ENCODE measurements around the gene CALHM1. TPM values are rescaled to one million over a fixed set of nuclear protein-coding genes. Genes with fewer than 3 reads are reported as not detected.

Gene CALHM1, protein sequence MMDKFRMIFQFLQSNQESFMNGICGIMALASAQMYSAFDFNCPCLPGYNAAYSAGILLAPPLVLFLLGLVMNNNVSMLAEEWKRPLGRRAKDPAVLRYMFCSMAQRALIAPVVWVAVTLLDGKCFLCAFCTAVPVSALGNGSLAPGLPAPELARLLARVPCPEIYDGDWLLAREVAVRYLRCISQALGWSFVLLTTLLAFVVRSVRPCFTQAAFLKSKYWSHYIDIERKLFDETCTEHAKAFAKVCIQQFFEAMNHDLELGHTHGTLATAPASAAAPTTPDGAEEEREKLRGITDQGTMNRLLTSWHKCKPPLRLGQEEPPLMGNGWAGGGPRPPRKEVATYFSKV
- total RNA-seq = not detected in 2 replicates

DNA sequence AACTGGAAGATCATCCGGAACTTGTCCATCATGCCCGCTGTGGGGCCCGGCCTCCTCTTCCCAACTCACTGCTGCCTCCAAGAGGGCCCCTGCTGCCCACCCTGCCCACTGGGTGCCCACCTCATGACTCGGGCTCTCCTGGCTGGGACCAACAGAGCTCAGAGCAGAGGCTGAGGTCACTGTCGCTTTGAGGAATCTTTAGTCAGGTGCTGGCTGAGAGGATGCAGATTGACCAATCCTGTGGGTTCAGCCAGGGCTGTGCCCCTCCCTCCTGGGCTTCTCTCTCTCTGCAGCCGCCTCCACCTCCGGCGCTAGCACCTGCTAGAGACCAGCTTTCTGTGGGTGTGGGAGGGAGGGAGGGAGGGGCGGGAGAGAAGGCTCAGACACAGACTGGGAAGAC, at the start of gene CALHM1:
Gene CALHM1 (minus strand): TSS at position 181 of the 400 bp plus-strand sequence. CDS start 149 bp downstream, at position 32.

DNA sequence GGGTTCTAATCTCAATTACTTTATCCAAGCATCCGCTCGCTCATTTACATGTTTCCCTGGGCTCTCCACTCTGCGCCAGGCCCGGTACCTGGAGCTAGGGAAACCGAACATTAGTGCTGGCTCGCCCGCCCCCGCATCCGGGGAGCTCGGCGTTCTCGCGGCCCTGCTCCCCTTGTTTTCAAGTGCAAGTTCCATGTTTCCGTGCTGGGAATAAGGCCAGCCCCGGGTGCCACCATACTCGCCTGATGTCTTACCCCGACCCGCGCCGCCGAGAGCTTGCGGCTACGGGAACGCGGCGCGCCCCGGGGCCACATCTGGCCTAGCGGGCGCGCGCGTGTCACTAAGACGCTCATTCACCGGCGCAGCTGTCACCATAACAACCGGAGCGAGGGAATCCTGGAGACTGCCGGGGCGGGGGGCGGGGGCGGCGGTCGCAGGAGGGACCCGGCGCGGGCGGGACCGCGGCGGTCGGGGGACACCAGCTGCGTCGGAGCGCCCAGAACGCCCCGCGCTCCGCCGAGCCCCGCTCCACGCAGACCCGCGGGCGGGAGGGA, 34.7 kb upstream of the CALHM1 start, which contains the start of gene NEURL1:
Gene NEURL1 (plus strand): TSS at position 344 of the 554 bp plus-strand sequence. CDS start 683 bp downstream, outside the sequence.

DNA sequence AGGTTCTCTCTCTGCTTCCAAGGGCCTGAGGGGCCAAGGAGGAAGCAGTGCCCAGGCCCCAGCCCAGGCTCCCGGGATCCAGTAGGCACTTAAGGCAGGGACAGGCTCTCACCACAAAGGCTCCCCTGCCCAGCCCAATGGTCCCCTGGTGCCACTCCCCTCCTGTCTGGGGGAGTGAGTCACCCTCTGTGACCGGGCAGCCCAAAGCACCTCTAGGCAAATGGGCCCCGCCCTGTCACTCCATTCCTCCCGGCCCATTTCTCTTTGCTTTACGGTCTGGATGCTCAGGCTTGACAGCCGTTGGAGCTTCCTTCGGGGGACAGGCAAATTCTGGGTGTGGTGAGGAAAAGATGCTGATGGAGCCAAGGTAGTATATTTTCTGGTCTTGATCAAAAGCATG, 20.4 kb upstream of the CALHM1 start, which contains the start of gene CALHM3:
Gene CALHM3 (minus strand): TSS at position 106 of the 400 bp plus-strand sequence. CDS start 208 bp downstream, outside the sequence.

DNA sequence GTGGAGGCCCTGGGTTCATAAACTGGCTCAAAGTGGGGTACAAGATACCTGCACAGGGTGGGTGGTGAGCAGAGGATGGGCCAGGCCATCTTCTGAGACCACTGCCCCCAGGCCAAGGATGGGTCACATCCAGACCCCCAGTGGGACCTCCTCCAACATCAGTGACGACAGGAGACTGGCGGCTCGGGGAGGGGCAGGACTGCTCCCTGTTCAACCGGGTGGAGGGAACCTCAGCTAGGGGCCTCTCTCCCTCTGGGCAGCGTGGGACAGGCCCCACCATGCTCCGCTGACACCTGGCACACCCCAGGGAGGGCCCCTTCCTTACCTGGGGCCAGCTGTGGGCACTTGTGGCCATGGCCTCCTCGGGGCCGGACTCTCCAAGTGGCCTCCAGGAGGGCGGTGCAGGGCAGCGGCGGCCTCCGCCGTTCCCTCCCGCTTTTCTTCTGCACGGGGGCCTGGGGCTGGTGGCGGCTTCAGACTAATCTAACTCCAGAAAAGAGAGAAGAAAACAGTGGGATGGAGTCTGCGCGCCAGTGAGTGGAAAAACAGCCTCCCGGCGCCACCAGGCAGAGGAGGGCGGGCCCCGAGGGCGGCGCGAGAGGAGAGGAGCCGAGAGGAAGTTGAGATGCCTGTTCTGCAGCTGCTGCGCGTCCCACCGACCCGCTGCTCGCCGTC, 6.7 kb downstream of the CALHM1 start, which contains the start of gene CALHM2:
Gene CALHM2 (minus strand): TSS at position 540 of the 675 bp plus-strand sequence. CDS start 2,429 bp downstream, outside the sequence.

Other genes with a start within 250 kb of the CALHM1 start
- gene RPEL1, start 213.0 kb downstream of the CALHM1 start, total RNA-seq = 0.09 and 0.12 TPM in 2 replicates
- gene INA, start 181.8 kb downstream of the CALHM1 start, total RNA-seq = 0.09 and 0.12 TPM in 2 replicates
- gene PCGF6, start 107.8 kb downstream of the CALHM1 start, total RNA-seq = 6.1 and 9.2 TPM in 2 replicates
- 2.3 and 4.9 TPM in 2 replicates for gene TAF5, start 90.9 kb downstream of the CALHM1 start, total RNA-seq
- gene ATP5MK, start 62.4 kb downstream of the CALHM1 start, total RNA-seq = 255 and 293 TPM in 2 replicates
- 16.0 and 18.9 TPM in 2 replicates for gene PDCD11, start 62.3 kb downstream of the CALHM1 start, total RNA-seq
- 84.4 and 88.9 TPM in 2 replicates for gene CALHM2, start 6.5 kb downstream of the CALHM1 start, total RNA-seq
- gene CALHM3, start 20.3 kb upstream of the CALHM1 start, total RNA-seq = 0.58 TPM in 1 of 2 replicates, not detected in the other
- under 0.01 and 2.4 TPM in 2 replicates for gene NEURL1, start 34.8 kb upstream of the CALHM1 start, total RNA-seq

Measured in pericardium fibroblast (primary cell).